Activated effector memory CD4-positive, alpha-beta T cell treated with anti-CD3 and anti-CD28 coated beads, Interleukin-2, amount 50 U/mL, for 16 hours (primary cell): ENCODE results near the gene UBE2D1.

Source experiments
- DNase-seq: peaks from one replicate; pipeline ENCODE4 v3.0.0-alpha.2; 2020

Gene UBE2D1

DNA sequence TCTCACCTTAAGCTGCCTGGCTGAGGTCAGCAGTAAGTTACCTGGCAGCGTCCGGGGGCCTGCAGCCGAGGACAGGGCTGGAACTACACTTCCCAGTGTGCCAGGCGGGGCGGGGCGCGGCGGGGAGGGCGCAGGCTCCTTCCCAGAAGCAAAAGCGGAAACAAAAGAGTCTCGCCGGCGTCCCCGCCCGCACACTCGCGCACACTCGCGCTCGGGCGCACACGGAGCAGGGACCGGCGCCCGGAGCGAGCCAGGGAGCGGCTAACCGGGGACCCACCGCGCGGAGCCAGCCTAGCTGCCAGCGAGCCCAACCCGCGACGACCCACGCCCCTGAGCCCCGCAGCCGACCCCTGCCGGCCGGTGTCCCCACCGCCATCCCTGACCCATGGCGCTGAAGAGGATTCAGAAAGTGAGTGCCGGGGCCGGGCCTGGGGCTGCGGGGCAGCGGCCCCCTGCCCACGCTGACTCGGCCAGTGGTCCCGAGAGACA lies at the start of gene UBE2D1:
TSS of gene UBE2D1 (plus strand) at position 190 of the 489 bp plus-strand sequence. CDS start at position 386, 196 bp downstream.
- peak; percentile 93 for DNase-seq

DNA sequence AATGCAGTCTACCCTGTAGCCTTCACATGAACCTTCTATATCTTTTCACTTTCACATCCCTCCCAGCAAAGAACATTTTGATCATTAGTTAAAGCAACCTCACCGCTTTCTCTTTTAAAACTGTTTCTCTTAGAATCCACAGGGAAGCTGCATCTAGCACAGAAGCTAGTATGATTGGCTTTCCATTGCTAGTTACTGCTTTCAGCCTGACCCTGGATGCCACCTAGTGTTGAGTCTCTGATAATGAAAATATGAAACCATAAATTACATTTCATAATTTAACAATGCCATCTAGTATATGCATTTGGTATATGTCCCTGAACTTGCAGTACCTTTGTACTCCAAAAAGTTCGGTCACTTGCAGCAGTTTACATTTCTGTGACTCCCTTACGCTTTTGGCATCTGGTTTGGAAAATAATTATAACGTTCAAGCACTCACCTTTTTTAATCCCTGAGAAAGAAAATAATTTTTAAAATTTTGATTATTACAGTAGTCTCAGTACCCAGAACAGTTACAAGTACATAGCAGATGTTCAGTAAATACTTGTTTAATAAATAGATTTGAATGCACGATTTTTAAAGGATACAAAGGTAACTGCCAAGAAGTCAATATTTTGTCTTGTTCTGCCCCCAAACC lies 43.1 kb upstream of the UBE2D1 start:
- peak; percentile 63 for DNase-seq

DNA sequence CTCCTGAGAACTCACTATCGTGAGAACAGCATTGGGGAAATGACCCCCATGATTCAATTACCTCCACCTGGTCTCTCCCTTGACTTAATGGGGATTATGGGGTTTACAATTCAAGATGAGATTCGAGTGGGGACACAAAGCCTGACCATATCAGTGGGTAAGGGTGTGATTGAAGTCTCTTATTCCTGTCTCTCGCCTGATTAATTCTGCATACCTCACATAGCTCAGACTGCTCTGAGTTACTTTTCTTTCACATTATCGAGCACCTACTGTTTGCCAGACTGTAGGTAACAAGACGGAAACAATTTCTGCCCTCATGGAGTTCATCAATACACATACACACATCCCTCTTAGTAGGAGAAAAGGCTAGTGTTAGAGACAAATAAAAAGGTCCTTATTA lies 40.8 kb upstream of the UBE2D1 start:
- DNase-seq, result no peak

DNA sequence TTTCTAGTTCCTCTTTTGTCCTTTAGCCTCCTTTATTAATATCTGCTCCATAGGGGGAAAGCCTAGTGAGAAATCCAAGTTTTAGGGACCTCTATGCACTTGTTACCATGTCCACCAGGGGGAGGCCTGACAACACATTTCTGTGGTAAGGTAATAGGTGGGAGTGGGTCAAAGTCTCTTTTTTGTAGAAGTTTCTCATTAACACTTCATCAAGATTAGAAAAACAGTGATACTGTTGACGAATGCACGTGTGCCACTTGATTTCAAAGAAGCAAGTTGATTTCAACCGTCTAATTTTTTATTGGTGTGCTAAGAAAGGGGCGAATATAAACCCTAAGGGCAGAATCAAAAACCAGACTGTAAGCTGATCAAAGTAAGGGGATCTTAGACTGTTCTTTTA lies 35.2 kb upstream of the UBE2D1 start:
- peak; percentile 78 for DNase-seq

DNA sequence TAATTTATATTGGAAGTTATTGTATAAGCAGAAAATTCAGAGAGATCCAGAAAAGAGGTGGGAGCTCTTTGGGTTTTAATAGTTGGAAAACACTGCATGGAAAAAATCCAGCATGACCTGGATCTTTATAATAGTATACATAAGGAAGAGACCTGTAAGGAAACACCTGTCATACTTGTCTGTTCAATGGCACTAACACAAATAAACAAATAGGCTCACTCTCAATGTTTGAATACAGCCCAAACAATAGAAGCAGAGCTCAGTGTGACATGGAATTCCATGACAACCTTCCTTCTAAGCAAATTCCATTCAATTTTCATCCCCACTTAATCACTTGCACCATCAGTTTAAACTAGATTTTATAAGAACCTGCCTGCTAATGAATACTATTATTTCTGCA lies 34.1 kb upstream of the UBE2D1 start:
- DNase-seq, result no peak

DNA sequence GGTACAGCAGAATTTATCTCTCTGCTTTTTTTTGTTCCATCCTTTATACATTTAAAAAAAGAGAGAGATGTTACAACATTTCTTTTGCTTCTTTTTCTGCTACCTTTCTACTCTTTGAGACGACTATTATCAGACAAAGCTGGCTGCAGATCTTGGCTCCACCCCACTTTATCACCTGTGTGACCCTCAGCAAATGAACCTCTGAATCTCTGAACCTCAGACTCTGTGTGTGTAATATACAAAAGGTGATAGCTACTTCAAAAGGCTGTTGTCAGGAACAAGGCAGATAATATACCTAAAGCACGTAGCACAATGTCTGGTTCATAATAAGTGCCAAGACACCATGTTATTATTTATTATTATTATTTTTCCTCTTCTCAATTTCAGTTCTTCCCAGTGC lies 32.6 kb upstream of the UBE2D1 start:
- DNase-seq, result no peak

DNA sequence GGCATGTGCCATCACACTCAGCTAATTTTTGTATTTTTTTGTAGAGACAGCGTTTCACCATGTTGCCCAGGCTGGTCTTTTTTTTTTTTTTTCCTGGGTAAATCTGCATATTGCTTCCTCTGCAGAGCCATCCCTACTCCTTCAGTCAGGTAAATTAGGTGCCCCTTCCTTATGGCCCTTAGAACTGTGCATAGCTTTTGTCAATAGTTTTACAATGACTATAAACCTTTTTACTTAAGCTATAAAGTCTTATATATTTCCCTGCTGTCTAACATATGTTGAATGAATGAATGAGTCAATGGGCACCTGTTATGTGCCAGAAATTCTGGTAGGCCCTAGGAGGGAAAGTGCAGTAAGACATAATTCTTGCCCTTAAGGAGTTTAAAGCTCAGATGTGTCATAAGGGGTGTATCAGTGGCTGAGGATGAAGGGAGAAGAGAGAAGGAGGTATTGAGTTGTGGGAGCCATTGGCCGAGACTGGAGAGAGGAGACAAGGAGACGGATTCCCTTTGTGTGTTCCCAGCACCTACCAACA lies 30.6 kb upstream of the UBE2D1 start:
- DNase-seq, result no peak

DNA sequence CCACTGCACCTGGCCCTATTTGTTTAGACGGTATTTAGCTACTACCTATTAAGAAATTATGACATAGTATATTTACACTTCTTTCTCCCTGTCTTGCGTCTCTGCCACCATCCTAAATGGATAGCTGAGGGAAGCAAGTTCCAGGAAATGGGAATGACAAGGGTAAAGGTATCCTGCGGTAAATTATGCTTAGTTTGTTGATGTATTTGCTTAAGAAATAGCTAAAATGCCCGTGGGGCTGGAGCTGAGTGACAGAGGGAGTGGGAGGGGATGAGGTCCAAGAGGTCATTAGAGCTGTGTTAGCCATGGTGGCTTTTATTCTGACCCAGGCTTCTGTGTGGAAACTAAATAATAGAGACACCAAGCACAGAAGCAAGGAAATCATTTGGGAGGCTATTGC lies 29.0 kb upstream of the UBE2D1 start:
- DNase-seq, result no peak

DNA sequence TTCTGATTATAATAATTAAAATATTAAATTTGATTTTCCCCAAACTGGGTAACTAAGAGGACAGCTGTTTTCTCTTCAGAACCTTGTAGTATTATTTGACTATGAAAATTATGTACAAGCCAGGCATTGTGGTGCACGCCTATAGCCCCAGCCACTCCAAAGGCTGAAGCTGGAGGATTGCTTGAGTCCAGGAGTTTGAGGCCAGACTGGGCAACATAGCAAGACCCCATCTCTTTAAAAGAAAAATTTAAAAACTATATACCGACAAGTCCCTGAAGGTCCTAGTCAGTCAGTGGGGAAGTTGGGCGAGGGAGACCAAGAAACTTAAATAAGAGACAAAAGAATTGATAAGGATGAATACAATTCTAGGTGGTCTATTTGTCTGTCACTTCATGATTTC lies 27.1 kb upstream of the UBE2D1 start:
- no peak for DNase-seq

DNA sequence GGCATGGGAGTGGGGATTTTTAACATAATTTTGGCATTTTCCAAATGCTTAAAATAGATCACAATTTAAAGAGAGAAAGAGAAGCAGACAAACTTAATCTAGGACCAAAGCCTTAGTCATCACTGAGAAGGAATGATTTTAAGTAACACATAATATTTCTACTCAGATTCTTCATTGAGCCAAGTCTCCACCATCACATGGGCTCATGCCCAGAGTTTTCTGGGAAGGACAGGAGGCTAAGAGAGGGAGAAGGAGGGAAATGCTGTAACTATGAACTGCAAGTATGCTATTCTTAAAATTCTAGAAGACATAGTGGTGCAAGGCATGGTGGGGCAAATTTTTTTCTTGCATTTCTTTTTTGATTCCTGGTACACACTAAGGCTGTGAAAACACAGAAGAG lies 23.8 kb upstream of the UBE2D1 start:
- DNase-seq, result no peak

DNA sequence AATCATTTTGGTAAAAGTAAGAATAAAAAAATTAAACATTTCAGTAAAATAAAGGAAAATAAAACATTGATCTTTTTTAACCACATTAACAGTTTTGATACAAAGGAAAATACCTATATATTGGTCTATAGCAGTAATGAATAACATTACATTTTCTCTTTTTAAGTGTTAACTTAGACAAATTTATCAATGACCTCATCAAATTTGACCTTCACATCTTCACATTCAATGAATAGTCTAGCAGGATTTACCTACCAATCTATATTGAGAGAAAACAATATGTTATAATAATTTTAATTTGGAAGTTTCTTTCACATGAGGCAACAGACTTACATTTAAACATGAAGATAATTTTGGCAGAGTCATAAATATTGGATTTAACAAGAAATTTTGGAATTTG lies 17.9 kb upstream of the UBE2D1 start:
- DNase-seq, result no peak

DNA sequence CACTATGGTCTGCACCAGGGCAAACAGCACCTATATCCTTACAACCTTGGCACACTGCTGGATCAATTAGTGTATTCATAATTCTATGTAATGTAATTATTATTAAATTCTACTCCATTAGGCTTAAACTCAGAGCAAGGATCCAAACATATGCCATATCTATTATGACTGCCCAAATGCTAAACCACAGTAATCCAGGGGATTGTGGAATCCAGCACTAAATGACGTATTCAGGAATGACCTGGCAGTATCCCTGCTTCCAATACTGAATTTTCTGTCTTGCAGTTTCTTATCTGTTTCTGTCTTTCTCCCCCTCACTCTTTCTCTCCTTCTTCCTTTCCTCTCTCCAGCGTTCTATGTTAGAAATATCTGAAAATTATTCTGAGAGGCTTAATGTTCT lies 16.5 kb upstream of the UBE2D1 start:
- no peak for DNase-seq

DNA sequence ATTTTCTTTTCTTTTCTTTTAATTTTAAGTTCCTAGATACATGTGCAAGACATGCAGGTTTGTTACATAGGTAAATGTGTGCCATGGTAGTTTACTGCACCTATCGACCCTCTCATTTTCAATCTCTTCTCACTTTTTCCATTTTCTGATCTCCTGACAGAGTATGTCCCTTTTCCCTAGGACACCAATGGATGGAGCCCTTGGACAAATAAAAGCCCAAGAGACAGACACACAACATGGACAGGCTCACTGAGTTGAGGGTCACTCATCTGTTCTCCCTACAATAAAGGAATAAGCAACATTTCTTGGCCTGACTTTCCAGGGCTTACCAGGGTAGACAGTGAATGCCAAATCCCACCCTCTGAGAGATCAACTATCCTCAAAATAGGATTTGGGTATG lies 15.2 kb upstream of the UBE2D1 start:
- DNase-seq, result no peak

DNA sequence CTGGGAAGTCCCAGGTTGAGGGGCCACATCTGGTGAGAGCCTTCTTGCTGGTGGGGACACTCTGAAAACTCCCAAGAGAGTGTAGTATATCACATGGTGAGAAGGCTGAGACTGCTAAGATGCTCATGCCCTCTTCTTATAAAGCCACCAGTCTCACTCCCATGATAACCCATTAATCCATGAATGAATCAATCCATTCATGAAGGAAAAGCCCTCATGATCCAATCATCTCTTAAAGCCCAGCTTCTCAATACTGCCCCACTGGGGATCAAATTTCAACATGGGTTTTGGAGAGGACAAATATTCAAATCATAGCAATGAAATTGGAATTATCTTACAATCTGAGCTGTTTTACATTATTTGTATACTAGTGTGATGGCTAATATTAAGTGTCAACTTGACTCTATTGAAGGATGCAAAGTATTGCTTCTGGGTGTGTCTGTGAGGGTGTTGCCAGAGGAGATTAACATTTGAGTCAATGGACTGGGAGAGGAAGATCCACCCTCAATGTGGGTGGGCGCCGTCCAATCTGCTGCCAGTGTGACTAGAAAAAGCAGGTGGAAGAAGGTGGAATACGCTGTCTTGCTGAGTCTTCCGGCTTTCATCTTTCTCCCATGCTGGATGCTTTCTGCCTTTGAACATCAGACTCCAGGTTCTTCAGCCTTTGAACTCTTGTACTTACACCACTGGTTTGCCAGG lies 14.3 kb upstream of the UBE2D1 start:
- DNase-seq, result no peak

DNA sequence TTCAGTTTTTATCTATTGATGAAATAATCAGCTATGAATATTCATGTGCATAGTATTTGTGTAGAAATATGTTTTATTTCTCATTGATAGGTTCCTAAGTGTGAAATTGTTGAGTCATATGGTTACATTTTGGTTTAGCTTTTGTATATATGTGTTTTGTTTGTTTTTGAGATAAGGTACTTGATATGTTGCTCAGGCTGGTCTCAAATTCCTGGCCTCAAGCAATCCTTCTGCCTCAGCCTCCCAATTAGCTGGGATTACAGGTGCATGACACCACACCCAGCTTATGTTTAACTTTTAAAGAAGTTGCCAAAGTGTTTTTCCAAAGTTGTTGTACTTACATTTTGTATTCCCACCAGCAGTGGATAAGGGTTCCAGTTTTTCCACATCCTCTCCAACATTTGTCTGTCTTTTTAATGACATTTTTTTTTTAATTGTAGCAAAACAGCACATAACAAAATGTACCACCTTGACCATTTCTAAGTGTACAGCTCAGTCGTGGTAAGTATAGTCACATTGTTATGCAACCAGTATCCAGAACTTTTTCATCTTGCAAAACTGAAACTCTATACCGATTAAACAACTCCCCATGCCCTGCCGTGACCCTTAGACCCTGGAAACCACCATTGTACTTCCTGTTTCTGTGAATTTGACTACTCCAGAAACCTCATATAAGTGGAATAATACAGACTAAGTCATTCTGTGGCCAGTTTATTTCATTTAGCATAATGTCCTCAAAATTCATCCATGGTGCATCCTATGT lies 12.6 kb upstream of the UBE2D1 start:
- no peak for DNase-seq

DNA sequence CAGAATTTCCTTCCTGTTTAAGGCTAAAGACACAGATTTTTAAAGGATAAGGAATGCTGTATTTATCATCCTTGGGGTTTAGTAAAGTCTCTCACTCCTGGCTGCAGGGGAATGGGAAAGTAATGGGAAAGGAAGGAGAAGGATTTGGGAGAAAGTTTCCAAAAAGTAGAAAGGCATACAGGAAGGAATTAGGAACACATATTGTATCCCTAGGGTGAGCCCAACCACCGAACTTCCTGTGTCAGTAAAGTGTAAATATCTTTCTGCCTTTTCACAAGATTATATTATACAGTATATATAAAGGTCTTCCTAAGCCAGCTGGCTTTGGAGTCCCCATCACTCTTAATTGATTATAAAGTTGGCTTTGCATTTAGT lies 12.0 kb upstream of the UBE2D1 start:
- DNase-seq, result no peak

DNA sequence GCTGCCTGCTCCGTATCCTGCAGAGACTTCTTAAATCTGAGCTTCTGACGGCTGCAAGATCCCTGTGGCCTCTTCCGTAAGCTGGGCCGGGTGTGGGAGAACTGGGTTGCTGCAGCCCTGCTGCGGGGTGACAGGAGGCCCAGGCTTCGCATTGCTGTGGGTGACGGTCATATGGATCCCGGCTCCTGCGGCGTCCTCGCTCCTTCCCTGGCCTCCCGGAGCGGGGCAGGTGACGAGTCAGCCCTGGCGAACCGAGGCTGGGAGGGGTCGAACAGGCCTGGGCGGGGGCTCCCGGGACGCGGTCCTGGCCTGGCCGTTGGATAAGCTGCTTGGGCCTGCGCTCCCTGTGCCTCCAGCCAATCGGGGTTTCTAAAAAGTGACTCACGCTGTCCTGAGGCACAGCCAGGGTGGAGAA lies 7.8 kb upstream of the UBE2D1 start:
- DNase-seq, result no peak

DNA sequence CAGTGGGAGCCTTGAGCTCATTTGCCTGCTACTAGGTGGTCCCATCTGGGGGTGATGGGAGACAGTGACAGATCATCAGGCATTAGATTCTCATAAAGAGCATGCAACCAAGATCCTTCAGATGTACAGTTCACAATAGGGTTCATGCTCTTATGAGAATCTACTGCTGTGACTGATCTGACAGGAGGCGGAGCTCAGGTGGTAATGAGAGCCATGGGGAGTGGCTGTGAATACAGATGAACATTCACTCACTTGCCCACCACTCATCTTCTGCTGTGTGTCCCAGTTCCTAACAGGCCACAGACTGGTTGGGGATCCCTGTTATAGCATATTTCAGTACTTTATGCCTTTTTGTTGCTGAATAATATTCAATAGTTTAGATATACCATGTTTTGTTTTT lies 6.6 kb upstream of the UBE2D1 start:
- DNase-seq, result no peak

DNA sequence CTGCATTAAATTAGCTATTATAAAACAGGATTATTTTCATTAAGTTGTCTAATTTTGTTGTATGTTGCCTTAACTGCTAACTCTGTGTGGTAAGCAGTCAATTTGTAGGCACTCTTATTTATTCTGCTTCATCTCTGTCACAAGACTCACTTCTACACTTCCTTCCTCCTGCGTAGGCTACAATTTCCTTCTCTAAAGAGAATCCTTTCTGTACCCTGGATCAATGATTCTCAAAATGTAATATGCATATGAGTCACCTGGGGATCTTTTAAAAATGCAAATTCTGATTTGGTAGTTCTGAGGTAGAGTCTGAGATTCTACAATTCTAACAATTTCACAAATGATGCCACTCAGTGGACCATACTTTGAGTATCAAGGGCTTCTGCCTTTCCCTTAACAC lies 4.4 kb upstream of the UBE2D1 start:
- no peak for DNase-seq

DNA sequence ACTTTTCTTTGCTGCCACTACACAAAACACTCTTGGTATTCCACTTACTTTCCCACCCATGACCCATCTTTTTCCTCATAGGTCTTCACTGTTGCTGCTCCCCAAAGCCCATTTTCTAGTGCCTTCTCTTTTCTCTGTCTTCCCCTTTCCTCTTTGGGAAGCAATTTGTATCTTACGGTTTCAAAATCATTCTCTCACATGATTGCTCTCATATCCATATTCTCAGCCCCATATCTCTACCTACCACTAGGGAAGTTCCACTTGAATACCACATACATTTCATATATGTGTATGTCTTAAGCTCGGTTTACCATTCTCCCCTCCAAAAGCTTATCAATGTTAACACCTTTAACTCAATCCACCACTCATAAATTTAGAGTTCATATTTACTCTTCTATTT lies 3.2 kb upstream of the UBE2D1 start:
- DNase-seq, result no peak

DNA sequence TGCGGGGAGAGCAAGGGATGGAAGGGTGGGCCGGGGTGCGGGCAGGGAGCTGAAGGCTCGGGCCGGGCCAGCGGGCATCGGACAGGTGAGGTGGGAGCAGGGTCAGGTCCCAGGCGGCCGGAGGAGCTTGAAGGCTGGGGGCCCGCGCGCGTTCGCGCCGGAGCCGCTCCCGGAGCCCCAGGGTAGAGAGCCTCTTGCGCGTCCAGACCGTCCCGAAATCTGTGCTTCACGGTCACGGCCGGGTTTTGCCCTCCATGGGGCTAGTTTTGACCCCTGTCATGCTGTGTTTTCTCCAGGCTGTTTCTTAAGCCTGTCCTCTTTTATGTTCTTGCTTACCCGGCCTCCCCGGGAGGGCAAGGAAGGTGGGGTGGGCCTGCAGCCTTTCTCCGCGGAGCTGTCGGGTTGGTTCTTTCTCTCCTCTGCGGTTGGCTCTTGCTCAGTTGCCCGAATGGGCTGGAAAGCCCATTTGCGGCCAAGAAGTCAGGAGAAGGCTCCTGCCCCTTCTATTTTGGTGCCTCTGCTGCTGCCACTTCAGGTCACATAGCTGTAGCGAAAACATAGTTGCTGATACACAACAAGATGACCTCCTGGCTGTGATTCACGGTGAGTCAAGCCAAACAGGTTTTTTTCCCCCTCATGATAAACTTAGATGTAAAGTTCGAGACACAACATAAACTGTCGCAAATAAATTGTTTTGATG lies 650 bp downstream of the UBE2D1 start:
- DNase-seq, result peak; percentile 65

DNA sequence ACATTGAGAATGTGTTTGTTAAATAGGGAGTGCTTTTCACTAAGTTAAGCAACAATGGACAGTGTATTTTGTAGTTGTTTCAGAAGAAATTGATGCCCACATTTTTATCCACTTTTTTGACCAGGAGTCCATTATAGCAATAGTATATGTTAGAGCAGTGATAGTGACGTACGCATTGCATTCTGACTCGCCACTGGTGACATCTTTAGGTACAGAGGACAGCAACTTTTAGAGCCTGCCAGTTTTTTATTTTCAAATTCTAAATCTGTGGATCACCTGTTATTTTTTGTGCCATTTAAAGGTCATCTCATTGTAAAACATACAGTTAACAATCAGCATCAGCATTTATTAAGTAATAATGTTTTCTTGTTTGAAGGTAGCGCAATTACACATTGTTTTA lies 1.4 kb downstream of the UBE2D1 start:
- no peak for DNase-seq

DNA sequence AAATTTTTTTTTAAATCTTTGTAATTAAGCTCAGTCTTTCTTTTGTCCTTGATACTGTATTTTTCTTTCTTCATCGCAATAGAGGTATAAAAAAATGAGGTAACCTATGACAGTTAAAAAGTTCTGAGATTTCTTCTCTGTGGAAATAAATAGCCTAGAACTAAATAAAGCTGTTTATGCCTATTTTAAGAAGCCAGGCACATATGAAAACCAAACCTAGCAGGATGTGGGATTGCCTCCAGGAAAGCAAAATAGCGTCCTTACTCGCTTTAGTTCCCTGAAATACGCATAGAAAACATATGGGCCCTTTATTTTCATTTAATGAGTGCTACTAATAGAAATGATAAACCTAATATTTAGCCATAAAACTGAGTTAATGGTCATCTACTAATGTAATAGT lies 6.6 kb downstream of the UBE2D1 start:
- DNase-seq, result no peak
